Astrocyte (in vitro differentiated cells and primary cell): ENCODE measurements around the gene AKAP13. TPM values are rescaled to one million over a fixed set of nuclear protein-coding genes. Genes with fewer than 3 reads are reported as not detected.

Experiments
- DNase-seq: peaks from one replicate; pipeline ENCODE4 v3.0.0-alpha.2; 2010; ENCODE audit warnings: low read depth
- FAIRE-seq: peaks from 2 replicates; lab custom pipeline; 2011; peaks lifted over from hg19 to GRCh38; lab: Jason Lieb, UNC
- H2AFZ ChIP-seq: 2 replicates; pipeline ENCODE4 v1.6.0; 2012; ENCODE audit warnings: low read depth, low read length, inconsistent platforms
- H3K27ac ChIP-seq: 2 replicates; pipeline ENCODE4 v1.5.1; 2011; ENCODE audit warnings: low read depth, low read length, inconsistent platforms
- H3K27me3 ChIP-seq: 2 replicates; pipeline ENCODE4 v1.6.0; 2011; ENCODE audit warnings: low read length, inconsistent platforms; ENCODE audit not compliant: insufficient read depth
- H3K36me3 ChIP-seq: 2 replicates; pipeline ENCODE4 v1.5.1; 2011; ENCODE audit warnings: low read length, inconsistent platforms; ENCODE audit not compliant: insufficient read depth
- H3K4me1 ChIP-seq: 2 replicates; pipeline ENCODE4 v1.5.1; 2011; ENCODE audit warnings: low read length, inconsistent platforms; ENCODE audit not compliant: insufficient read depth
- H3K4me2 ChIP-seq: 2 replicates; pipeline ENCODE4 v1.6.0; 2012; ENCODE audit warnings: low read length, inconsistent platforms
- H3K4me3 ChIP-seq: 2 replicates; pipeline ENCODE4 v1.5.1; 2011; ENCODE audit warnings: low read depth, mild to moderate bottlenecking, low read length, inconsistent platforms; ENCODE audit not compliant: insufficient read depth
- H3K79me2 ChIP-seq: 2 replicates; pipeline ENCODE4 v1.6.0; 2012; ENCODE audit warnings: mild to moderate bottlenecking, low read length, inconsistent platforms; ENCODE audit not compliant: insufficient read depth
- H3K9ac ChIP-seq: 2 replicates; pipeline ENCODE4 v1.6.0; 2012; ENCODE audit warnings: mild to moderate bottlenecking, low read length, inconsistent platforms
- H3K9me3 ChIP-seq: 2 replicates; pipeline ENCODE4 v1.5.1; 2012; ENCODE audit warnings: low read depth, mild to moderate bottlenecking, low read length, inconsistent platforms; ENCODE audit not compliant: insufficient read depth
- H4K20me1 ChIP-seq: 2 replicates; pipeline ENCODE4 v1.6.0; 2012; ENCODE audit warnings: low read length, inconsistent platforms; ENCODE audit not compliant: insufficient read depth
- H3K27ac Mint-ChIP-seq: one replicate; pipeline ENCODE4 v1.8.0; 2021; ENCODE audit warnings: mild to moderate bottlenecking, mixed read lengths; ENCODE audit not compliant: unreplicated experiment
- H3K27me3 Mint-ChIP-seq: one replicate; pipeline ENCODE4 v1.8.0; 2021; ENCODE audit warnings: low read depth, mixed read lengths; ENCODE audit not compliant: unreplicated experiment
- H3K36me3 Mint-ChIP-seq: one replicate; pipeline ENCODE4 v1.8.0; 2021; ENCODE audit warnings: low read depth, mixed read lengths; ENCODE audit not compliant: unreplicated experiment
- H3K4me1 Mint-ChIP-seq: one replicate; pipeline ENCODE4 v1.8.0; 2021; ENCODE audit warnings: low read depth, mixed read lengths; ENCODE audit not compliant: unreplicated experiment
- H3K4me3 Mint-ChIP-seq: one replicate; pipeline ENCODE4 v1.8.0; 2021; ENCODE audit warnings: mild to moderate bottlenecking, moderate library complexity, mixed read lengths; ENCODE audit not compliant: unreplicated experiment
- H3K9me3 Mint-ChIP-seq: one replicate; pipeline ENCODE4 v1.8.0; 2021; ENCODE audit warnings: mild to moderate bottlenecking, mixed read lengths; ENCODE audit not compliant: unreplicated experiment
- CTCF ChIP-seq: IDR thresholded peaks from 2 replicates; pipeline ENCODE4 v1.5.1; 2011; ENCODE audit warnings: low read depth, mild to moderate bottlenecking, inconsistent platforms, low read length, moderate library complexity; ENCODE audit not compliant: insufficient read depth
- EZH2 ChIP-seq: IDR thresholded peaks from 2 replicates; pipeline ENCODE4 v1.6.1; 2012; ENCODE audit warnings: mild to moderate bottlenecking, low read length, inconsistent platforms; ENCODE audit not compliant: insufficient read depth
- total RNA-seq: library from RNA; stranded (reverse); gene quantifications from 2 replicates; pipeline ENCODE4 v1.2.1, GENCODE V29; 2021

AKAP13 gene
- total RNA-seq, 1 donor from 2014 or later: 98.2 TPM

- H3K9me3 Mint-ChIP-seq: no peaks in the 10 kb centered on the region
- no peaks in the 10 kb centered on the region for H4K20me1 ChIP-seq
- H3K9me3 ChIP-seq: no peaks in the 10 kb centered on the region
- H2AFZ ChIP-seq: no peak overlapping the region
- H3K27ac Mint-ChIP-seq: no peak overlapping the region
- DNase-seq (no peak), FAIRE-seq (no peak)
- H3K36me3 ChIP-seq: peaks cover 28% of the 10 kb centered on the region
- peaks cover 8% of the 10 kb centered on the region for H3K4me1 ChIP-seq
- peaks cover 29% of the 10 kb centered on the region for H3K4me1 Mint-ChIP-seq
- H3K4me3 Mint-ChIP-seq: no peak overlapping the region
- H3K36me3 Mint-ChIP-seq: peaks cover 8% of the 10 kb centered on the region
- H3K4me3 ChIP-seq: no peak overlapping the region
- H3K79me2 ChIP-seq: no peaks in the 10 kb centered on the region
- no peak overlapping the region for H3K9ac ChIP-seq
- TF ChIP-seq CTCF (no peak), EZH2 (no peak)
- H3K27me3 Mint-ChIP-seq: no peaks in the 10 kb centered on the region
- no peak overlapping the region for H3K4me2 ChIP-seq
- H3K27me3 ChIP-seq: no peaks in the 10 kb centered on the region
- H3K27ac ChIP-seq: no peak overlapping the region
Measured at GRCh38 chr15:85687329-85687728, 306.9 kb downstream of the AKAP13 start.

- Histone ChIP-seq H2AFZ (no peak overlapping the region), H3K9me3 (no peaks in the 10 kb centered on the region), H4K20me1 (no peaks in the 10 kb centered on the region), H3K4me1 (peaks cover 8% of the 10 kb centered on the region), H3K4me2 (no peak overlapping the region), H3K79me2 (no peaks in the 10 kb centered on the region), H3K4me3 (no peak overlapping the region), H3K9ac (no peak overlapping the region), H3K27me3 (no peaks in the 10 kb centered on the region), H3K36me3 (peaks cover 34% of the 10 kb centered on the region), H3K27ac (no peak overlapping the region)
- H3K9me3 Mint-ChIP-seq: no peaks in the 10 kb centered on the region
- no peak for DNase-seq
- no peak overlapping the region for H3K4me3 Mint-ChIP-seq
- peaks cover 12% of the 10 kb centered on the region for H3K36me3 Mint-ChIP-seq
- TF ChIP-seq EZH2: no peak
- no peak for TF ChIP-seq CTCF
- FAIRE-seq: no peak
- no peaks in the 10 kb centered on the region for H3K27me3 Mint-ChIP-seq
- no peak overlapping the region for H3K27ac Mint-ChIP-seq
- peaks cover 31% of the 10 kb centered on the region for H3K4me1 Mint-ChIP-seq
Measured at GRCh38 chr15:85688711-85689110, 308.3 kb downstream of the AKAP13 start.

- Histone ChIP-seq H3K27ac (peak overlapping the region; percentile 4), H3K4me2 (peak overlapping the region; percentile 78), H3K9me3 (no peaks in the 10 kb centered on the region), H3K36me3 (peaks cover 35% of the 10 kb centered on the region), H3K4me1 (peaks cover 8% of the 10 kb centered on the region), H3K4me3 (peak overlapping the region; percentile 25), H3K9ac (peak overlapping the region; percentile 59), H3K79me2 (no peaks in the 10 kb centered on the region), H4K20me1 (no peaks in the 10 kb centered on the region), H2AFZ (peak overlapping the region; percentile 29), H3K27me3 (no peaks in the 10 kb centered on the region)
- Mint-ChIP-seq H3K4me3 (peak overlapping the region; percentile 76), H3K27me3 (no peaks in the 10 kb centered on the region), H3K4me1 (peaks cover 31% of the 10 kb centered on the region), H3K9me3 (no peaks in the 10 kb centered on the region), H3K36me3 (peaks cover 12% of the 10 kb centered on the region), H3K27ac (peak overlapping the region; percentile 87)
- no peak for TF ChIP-seq CTCF
- TF ChIP-seq EZH2: no peak
- FAIRE-seq: no peak
- DNase-seq: peak; percentile 64
Measured at GRCh38 chr15:85689729-85690128, 309.3 kb downstream of the AKAP13 start.
